ENCODE data around the gene DDX5.
A peak's percentile ranks its signal among the peaks of the same experiment; 100 is the strongest.

The DDX5 gene

GRCh38 chr17:64506201-64506575 lies at the start of gene DDX5:
Gene DDX5, minus strand, starts transcription at chr17:64506289. Its CDS starts 170 bp downstream, at chr17:64506119.
- DNase-seq (ENCODE audit: low spot score), result peak; percentile 97

DNA sequence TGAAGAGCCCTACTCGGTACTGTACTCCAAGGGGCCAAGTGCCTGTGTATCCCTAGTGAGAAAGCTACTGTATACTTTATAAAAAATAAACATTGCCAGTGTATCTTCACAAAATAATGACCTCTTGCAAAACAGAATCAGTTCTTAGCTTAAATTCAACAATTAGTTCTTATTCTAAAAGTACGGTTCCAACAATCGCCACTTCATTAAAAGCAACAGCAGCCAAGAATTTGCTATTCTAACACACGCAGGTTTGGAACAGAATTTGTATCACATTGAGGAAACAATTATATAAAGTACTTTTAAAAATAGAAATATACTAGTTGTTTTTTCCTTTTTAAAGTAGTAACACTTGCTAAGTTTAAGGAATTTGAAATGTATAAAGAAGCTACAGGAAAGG lies 49.2 kb upstream of the DDX5 start:
- DNase-seq (ENCODE audit: low spot score), result no peak

DNA sequence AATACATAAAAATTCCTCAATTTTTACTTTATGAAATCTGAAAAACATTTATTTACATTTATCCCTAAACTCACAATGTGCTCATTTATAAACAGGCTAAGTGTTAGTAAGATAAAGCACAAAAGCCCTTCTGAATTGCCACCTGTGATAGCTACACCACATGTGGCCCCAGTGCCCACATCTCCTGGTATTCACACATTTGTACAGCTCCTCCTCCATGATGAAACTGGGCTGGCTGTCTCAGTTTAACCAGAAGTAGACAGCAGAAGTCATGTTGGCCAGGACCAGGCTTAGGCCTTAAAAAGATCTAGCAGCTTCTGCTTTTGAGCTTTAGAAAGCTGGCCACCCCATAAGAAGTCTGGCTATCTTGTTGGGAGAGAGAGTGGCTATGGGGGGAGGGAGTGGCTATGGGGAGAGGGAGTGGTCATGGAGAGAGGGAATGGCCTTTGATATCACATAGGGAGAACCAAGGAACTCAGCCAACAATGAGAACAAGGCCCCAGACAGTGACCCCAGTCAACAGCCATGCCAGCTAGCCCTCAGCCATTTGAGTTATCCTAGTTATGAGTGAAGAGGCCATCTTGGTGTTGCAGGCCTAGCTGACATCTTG lies 48.0 kb upstream of the DDX5 start:
- no peak for DNase-seq (ENCODE audit: low spot score)

DNA sequence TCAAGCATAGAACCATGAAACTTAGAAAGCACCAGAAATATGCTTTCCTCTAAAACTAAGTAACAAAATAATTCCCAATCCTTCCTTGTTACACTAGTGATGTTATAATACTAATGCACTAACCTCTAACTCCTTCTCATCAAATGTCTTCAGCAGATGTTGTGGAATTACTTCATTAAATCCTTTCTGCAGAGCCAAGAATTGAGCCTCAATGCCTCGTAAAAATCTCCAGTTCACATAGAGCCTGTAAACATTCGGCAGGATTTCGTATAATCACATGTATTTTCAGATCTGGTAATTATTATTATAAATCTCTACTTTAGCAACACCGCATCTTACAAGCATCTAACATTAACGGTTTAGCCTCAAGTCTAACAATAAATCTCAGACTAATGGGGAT lies 45.4 kb upstream of the DDX5 start:
- no peak for DNase-seq (ENCODE audit: low spot score)

DNA sequence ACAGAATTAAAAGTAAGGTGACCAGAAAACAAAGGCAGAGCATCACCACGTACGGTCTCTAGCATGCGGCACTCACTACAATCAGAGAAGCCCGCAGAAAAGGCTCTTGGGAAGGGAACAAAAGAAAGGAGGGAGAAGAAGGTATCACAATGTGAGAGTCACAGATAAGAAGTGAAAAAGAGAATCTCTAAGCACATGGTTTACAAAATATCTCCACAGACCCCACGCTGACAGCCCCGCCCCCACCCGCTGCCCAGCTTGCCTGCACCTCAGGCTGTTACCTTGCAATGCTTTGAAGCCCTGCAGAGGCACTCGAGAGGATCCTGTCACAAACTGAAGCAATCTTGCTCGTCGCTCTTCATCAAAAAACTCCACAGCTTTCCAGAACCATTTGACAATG lies 41.2 kb upstream of the DDX5 start:
- no peak for DNase-seq (ENCODE audit: low spot score)

GRCh38 chr17:64546716-64547115 lies 40.6 kb upstream of the DDX5 start:
- DNase-seq (ENCODE audit: low spot score), result no peak

DNA sequence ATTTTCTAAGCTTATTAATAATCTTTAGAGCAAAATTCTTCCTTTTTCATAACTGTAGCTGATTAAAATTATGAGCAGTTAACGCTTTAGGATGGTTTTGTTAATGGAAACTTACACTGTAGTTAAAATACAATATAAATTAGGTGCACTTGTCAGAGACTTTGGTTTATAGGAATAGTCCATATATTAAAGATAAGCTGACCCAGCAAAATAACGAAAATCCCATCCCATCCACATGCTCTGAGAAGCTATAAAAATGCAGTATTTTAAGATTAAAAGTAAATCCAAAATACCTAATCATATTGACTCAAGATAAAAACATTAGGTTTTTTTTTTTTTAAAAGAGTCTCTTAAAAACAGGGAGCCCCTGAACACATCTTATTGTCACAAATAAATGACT lies 38.7 kb upstream of the DDX5 start:
- no peak for DNase-seq (ENCODE audit: low spot score)

DNA sequence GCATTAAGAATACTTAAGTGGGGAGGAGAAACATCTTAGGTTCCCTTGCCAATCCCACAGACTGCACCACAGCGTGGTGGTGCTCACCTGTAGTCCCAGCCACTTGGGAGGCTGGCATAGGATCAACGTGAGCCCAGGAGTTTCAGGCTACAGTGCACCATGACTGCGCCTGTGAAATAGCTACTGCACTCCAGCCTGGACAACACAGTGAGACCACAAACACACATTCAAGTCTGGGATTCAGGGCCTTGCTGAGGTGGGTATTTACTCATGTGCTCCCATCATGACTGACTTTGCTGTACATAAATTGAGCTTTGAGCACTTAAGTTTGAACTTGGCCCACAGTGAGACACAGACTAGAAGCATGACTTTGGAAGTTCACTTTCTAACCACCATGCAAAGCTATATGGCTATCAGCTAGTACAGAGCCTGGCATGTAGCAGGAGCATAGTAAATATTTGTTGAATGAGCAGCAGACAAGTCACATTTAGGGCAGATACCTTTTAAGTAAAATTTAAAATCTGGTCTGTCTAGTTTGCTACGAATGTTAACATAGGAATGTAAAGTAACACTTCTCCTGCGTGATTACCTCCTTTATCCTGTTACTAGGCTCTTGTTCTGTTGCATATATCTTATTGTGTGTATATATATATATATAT lies 34.2 kb upstream of the DDX5 start:
- DNase-seq (ENCODE audit: low spot score), result peak; percentile 44

DNA sequence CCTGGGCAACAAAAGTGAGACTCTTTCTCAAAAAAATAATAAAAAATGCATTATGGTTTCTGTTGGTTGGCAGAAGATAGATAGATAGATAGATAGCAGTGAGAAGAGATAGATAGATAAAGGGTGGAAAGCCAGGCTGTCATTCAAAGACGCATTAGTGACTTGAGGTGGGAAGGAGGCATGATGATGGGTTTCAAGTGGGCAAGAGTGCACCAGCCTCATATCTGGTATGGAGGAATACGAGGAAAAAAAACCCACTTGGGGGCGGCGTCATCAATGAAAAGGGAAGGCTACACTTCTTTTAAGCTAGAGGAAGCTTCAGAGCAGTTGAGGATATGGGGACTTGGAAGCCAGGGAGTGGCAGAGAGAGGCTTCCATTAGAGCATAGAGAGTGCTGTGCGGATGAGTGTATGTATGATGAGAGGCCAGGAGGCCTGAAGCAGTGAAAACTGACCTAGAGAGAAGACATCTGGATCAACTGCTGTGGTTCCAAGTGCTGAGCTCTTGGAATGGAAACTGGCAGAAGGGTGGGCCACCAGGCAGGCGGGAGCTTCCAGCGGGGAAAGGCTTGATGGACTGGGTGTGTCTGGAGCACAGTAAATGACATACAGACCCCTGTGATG lies 32.5 kb upstream of the DDX5 start:
- no peak for DNase-seq (ENCODE audit: low spot score)

GRCh38 chr17:64537488-64537887 lies 31.4 kb upstream of the DDX5 start:
- DNase-seq (ENCODE audit: low spot score), result no peak

- no peak for DNase-seq (ENCODE audit: low spot score)
Measured at GRCh38 chr17:64536913-64537312, 30.8 kb upstream of the DDX5 start.

DNA sequence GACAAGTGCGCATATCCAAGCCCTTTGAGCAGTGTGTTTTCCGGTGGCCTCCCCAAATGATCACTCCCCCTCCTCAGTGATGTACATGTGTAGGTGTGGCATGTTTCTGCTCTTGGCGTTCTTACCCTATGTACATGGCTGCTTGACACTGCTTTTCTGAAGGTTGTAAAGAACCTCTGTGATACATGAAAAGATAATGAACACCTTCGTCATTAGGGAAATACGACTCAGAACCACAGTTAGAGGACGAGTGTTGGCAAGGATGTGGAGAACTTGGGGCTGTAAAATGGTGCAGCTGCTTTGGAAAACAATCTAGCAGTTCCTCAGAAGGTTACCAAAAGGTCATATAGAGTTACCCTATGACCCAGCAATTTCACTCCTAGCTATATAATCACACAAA lies 29.3 kb upstream of the DDX5 start:
- DNase-seq (ENCODE audit: low spot score), result no peak

- peak; percentile 58 for DNase-seq (ENCODE audit: low spot score)
Measured at GRCh38 chr17:64534187-64534586, 28.1 kb upstream of the DDX5 start.

GRCh38 chr17:64533784-64534183 lies 27.7 kb upstream of the DDX5 start:
- no peak for DNase-seq (ENCODE audit: low spot score)

DNA sequence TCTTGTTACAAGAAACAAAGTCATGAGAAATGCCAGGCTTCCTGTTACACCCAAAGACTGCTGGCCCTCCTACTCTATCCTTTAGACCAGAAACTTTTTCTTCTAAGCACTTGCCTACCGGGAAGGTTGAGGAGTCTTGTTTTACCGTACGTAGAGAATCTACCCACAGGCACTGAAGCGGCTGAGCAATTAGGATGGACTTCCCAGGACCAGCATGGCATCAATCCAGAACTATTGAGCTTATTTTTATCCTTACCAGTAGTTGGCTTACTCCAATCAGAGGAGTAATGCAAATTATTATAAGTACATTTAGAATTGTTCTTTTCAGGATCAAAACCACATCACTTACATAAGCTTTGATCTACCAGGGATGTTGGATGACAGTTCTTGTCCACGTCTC lies 26.3 kb upstream of the DDX5 start:
- DNase-seq (ENCODE audit: low spot score), result no peak

DNA sequence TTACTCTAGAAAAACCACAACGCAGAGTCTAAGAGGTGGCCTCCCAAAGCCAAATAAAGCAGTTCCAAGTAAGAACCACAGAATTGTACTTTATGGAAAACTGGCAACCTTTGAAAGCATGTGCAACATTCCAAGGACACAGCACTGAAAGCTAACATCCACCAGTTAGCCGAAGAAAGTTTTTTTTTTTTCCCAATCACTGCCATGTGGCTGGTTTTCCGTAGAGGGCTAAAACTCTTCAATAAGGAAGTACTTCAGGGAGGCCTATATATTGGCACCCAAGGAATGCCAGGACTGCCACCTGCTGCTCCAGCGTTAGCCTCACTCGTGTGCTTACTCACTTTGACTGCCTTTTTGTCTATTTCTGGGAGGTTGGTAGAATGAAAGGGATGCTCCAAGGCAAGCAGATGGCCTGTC lies 25.9 kb upstream of the DDX5 start:
- DNase-seq (ENCODE audit: low spot score), result no peak

- DNase-seq (ENCODE audit: low spot score), result no peak
Measured at GRCh38 chr17:64529221-64529620, 23.1 kb upstream of the DDX5 start.

GRCh38 chr17:64527914-64528313 lies 21.8 kb upstream of the DDX5 start:
- no peak for DNase-seq (ENCODE audit: low spot score)

DNA sequence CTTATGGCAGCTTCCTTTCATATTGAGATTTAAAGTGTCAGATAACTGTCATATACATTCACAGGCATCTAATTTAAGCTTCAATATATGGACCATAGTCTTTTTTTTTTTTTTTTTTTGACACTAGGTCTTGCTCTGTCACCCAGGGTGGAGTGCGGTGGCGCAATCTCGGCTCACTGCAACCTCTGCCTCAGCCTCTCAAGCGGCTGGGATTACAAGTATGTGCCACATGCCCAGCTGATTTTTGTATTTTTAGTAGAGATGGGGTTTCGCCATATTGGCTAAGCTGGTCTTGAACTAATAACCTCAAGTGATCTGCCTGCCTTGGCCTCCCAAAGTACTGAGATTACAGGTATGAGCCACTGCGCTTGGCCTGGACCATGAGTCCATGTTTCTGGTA lies 14.3 kb upstream of the DDX5 start:
- no peak for DNase-seq (ENCODE audit: low spot score)

- DNase-seq (ENCODE audit: low spot score), result no peak
Measured at GRCh38 chr17:64519601-64520000, 13.5 kb upstream of the DDX5 start.

- no peak for DNase-seq (ENCODE audit: low spot score)
Measured at GRCh38 chr17:64515829-64516228, 9.7 kb upstream of the DDX5 start.

DNA sequence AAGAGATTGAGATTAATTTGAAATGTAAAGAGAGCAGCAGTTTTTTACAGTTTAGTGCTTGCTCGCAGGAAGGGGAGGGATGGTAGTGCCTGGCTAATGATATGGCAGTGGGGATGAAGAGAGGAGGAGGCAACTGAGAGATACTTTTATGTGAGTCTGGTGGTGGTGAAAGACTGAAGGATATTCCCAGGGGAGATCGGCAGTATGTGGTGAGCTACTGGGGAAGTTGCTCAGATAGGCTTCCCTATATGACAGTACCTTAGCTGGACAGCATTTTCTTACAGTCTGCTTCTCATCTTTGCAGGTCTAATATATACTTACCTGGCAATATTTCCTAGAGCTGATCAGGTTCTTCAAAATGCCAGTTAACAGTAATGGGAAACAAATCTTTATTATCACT lies 9.3 kb upstream of the DDX5 start:
- DNase-seq (ENCODE audit: low spot score), result no peak

- no peak for DNase-seq (ENCODE audit: low spot score)
Measured at GRCh38 chr17:64509179-64509578, 3.1 kb upstream of the DDX5 start.

- DNase-seq (ENCODE audit: low spot score), result no peak
Measured at GRCh38 chr17:64508683-64509082, 2.6 kb upstream of the DDX5 start.
